Dermis blood vessel endothelial cell (primary cell): ENCODE results near the gene IFI27L2. TPM values are rescaled to one million over a fixed set of nuclear protein-coding genes. Genes with fewer than 3 reads are reported as not detected.

Experiments used
- DNase-seq: peaks from one replicate; pipeline ENCODE4 v3.0.0; 2010
- total RNA-seq: library from RNA; depleted of rRNA; stranded (reverse); fragments of >200 nt; gene quantifications from 2 replicates; pipeline ENCODE4 v1.2.3, GENCODE V29; 2014

Gene IFI27L2
- total RNA-seq, 1 donor from 2014 or later, result 10.2 TPM

- DNase-seq, result no peak
These were observed 30.9 kb downstream of the IFI27L2 start for GRCh38 chr14:94098326-94098992.

DNA sequence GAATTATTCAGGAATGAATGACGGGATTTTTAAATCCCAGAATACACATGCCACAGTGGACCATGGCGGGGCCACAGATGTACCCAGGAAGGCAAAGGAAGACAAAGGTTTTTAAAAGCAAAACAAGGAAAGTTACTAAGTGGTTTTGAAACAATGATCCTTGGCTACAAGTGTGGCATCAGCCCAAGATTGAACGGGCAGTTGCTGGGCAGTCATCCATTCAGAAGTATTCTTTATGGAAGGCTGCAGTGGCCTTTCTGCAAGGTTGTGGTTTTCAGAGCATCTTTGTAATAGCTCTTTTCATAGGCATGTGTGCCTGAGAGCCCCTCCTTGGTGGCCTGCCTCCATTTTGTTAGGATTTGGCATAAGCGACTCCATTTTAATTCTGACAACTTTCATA lies 32.3 kb downstream of the IFI27L2 start:
- no peak for DNase-seq

DNA sequence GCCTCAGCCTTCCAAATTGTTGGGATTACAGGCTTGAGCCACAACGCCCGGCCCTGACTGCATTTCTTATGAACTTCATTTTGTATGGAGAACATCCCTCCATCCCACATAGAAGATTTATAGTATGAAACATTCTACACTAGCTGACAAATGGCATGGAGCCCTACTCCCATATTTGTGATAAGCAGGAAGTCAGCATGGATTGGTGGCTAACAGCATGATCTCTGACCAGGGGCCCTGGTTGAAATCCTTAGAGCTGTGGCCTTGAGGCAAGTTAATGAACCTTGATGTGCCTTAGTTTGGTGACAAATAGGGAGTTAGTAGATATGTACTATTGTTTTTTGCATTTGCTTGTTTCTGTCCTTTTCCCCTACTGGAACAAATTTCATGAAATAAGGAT lies 36.0 kb downstream of the IFI27L2 start:
- no peak for DNase-seq

GRCh38 chr14:94089479-94089878 lies 39.9 kb downstream of the IFI27L2 start:
- DNase-seq, result no peak

DNA sequence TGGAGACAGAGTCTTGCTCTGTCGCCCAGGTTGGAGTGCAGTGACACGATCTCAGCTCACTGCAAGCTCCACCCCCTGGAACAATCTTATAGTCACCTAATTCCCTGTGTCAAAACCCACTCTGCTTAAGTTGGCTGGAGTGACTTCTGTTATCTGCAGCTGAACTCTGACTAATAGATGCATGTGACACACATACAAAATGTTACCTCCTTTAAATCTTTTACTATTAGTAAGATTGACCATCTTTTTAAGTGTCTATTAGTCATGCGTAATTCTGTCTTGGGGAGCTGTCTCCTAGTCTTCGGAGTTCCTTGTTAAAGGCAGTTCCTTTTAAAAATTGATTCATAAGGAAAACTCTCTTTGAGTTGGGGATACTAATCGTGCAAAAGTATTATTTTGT lies 40.9 kb downstream of the IFI27L2 start:
- DNase-seq, result no peak

DNA sequence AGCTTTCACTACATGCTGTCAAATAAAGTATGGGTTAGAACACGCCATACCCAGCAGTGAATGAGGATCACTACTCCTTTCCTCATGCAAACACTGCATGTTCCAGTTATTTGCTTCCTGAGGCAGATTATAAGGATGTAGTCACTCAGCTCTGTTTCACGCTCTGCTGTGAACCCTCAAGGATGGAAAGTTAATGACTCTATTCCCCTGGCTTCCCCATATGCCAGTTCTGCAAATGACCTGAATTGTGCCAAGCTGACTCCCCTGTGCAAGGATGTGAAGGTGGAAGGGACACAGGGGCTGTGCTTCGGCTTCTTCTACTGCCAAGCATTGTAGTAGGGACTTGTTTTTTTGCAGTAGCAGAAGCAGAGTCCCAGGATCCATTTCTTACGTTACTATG lies 41.5 kb downstream of the IFI27L2 start:
- DNase-seq, result no peak

DNA sequence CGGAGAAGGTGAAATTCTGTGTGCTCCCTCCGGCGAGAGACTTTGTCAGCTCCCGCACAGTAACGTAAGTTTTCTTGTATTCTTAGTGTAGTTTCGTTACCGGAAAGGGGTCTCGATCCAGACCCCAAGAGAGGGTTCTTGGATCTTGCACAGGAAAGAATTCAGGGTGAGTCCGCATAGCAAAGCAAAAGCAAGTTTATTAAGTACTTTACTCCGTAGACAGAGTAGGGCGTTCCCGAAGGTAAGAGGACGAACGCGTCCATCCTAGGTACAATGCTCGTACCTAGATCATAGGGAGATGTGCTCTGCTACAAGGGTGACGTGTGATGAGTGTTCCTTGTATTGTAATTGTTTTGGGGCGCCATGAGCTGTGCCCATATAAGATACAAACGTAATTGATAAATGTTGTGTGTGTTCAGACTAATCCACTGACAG lies 48.0 kb downstream of the IFI27L2 start:
- peak; percentile 38 for DNase-seq

- DNase-seq, result peak; percentile 97
These were observed 48.6 kb downstream of the IFI27L2 start, which contains the start of the genes DDX24 and IFI27L1 for GRCh38 chr14:94080621-94081385. Gene DDX24 (minus strand): TSS chr14:94081202. CDS start chr14:94079742, 1,460 bp downstream. Gene IFI27L1 (plus strand): TSS chr14:94081310. CDS start chr14:94096938, 15,628 bp downstream.

GRCh38 chr14:94079891-94080620 lies 49.3 kb downstream of the IFI27L2 start:
- peak; percentile 64 for DNase-seq

- no peak for DNase-seq
These were observed 51.6 kb downstream of the IFI27L2 start for GRCh38 chr14:94077823-94078222.

Other genes with a start within 250 kb of the IFI27L2 start
- not detected in 2 replicates for gene FAM181A, start 202.3 kb downstream of the IFI27L2 start, total RNA-seq
- 0.05 TPM in 1 of 2 replicates, not detected in the other for gene ASB2, start 153.0 kb downstream of the IFI27L2 start, total RNA-seq
- gene CCDC197, start 132.3 kb downstream of the IFI27L2 start, total RNA-seq, result not detected in 2 replicates
- gene OTUB2, start 103.3 kb downstream of the IFI27L2 start, total RNA-seq, result 0.68 and 0.84 TPM in 2 replicates
- 108 and 135 TPM in 2 replicates for gene DDX24, start 48.4 kb downstream of the IFI27L2 start, total RNA-seq
- 7.3 and 14.0 TPM in 2 replicates for gene IFI27L1, start 48.3 kb downstream of the IFI27L2 start, total RNA-seq
- gene IFI27, start 18.9 kb downstream of the IFI27L2 start, total RNA-seq, result 75.5 and 375 TPM in 2 replicates
- not detected in 2 replicates for gene PPP4R4, start 44.7 kb upstream of the IFI27L2 start, total RNA-seq
- gene SERPINA10, start 163.7 kb upstream of the IFI27L2 start, total RNA-seq, result not detected in 2 replicates
- not detected in 2 replicates for gene SERPINA6, start 193.7 kb upstream of the IFI27L2 start, total RNA-seq
- gene SERPINA2, start 237.1 kb upstream of the IFI27L2 start, total RNA-seq, result not detected in 2 replicates